Measurements from ENCODE around the gene LMAN1L.
A peak's percentile ranks its signal among the peaks of the same experiment; 100 is the strongest.

The LMAN1L gene

GRCh38 chr15:74817370-74817737 lies 4.7 kb downstream of the LMAN1L start:
- peak; percentile 26 to 30 for DNase-seq (ENCODE audit: low read depth in 2 of 2)
- TF ChIP-seq, protein P1, sequence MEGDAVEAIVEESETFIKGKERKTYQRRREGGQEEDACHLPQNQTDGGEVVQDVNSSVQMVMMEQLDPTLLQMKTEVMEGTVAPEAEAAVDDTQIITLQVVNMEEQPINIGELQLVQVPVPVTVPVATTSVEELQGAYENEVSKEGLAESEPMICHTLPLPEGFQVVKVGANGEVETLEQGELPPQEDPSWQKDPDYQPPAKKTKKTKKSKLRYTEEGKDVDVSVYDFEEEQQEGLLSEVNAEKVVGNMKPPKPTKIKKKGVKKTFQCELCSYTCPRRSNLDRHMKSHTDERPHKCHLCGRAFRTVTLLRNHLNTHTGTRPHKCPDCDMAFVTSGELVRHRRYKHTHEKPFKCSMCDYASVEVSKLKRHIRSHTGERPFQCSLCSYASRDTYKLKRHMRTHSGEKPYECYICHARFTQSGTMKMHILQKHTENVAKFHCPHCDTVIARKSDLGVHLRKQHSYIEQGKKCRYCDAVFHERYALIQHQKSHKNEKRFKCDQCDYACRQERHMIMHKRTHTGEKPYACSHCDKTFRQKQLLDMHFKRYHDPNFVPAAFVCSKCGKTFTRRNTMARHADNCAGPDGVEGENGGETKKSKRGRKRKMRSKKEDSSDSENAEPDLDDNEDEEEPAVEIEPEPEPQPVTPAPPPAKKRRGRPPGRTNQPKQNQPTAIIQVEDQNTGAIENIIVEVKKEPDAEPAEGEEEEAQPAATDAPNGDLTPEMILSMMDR (IDR thresholded peaks at IDR 0.05; ENCODE audit: low read depth, low read length) = peak; percentile 41
- H3K4me3 ChIP-seq (replicated peaks in 1 of 2; ENCODE audit: low read depth in 2 of 2, low read length in 2 of 2) = no peak overlapping the region

- DNase-seq (ENCODE audit: low read depth in 2 of 2) = no peak
- TF ChIP-seq, protein P1 (IDR thresholded peaks at IDR 0.05; ENCODE audit: low read depth, low read length) = no peak
- no peak overlapping the region for H3K4me3 ChIP-seq (replicated peaks in 1 of 2; ENCODE audit: low read depth in 2 of 2, low read length in 2 of 2)
These were observed 7.4 kb downstream of the LMAN1L start for GRCh38 chr15:74820056-74820455.

DNA sequence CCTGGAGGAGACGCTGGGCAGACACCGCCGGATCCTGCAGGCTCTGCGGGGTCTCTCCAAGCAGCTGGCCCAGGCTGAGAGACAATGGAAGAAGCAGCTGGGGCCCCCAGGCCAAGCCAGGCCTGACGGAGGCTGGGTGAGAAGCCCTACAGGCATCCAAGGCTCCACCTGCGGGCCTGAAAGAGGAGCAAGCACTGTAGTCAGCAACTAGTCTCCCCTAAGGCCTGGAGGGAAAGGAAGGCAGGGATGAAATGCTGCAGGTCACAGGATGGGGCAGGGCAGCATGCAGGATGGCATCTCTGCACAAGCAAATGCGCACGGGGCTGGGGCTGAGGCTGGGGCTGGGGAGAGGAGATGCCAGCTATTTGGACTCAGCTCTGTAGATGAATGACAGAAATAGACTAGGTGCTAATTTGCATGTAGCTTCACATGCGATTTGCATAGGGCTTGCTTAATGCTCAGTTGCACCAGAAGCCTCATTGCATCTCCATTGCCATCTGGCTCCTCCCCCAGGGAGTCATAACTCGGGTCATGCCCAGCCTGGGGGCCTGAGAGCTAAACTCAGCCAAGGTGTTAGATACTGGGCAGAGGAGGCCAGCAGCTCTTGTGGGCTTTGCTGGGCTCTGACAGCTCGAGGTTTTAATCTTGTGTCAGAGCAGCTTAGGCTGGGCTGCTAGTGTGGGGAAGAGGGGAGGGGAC lies 8.6 kb downstream of the LMAN1L start:
- H3K4me3 ChIP-seq (replicated peaks in 1 of 2; ENCODE audit: low read depth in 2 of 2, low read length in 2 of 2) = no peak overlapping the region
- no peak for DNase-seq (ENCODE audit: low read depth in 2 of 2)
- TF ChIP-seq, protein P1 (IDR thresholded peaks at IDR 0.05; ENCODE audit: low read depth, low read length) = no peak

- TF ChIP-seq, protein P1 (IDR thresholded peaks at IDR 0.05; ENCODE audit: low read depth, low read length) = no peak
- DNase-seq (ENCODE audit: low read depth in 2 of 2) = no peak
- H3K4me3 ChIP-seq (replicated peaks in 1 of 2; ENCODE audit: low read depth in 2 of 2, low read length in 2 of 2) = no peak overlapping the region
These were observed 9.1 kb downstream of the LMAN1L start for GRCh38 chr15:74821790-74822158.

DNA sequence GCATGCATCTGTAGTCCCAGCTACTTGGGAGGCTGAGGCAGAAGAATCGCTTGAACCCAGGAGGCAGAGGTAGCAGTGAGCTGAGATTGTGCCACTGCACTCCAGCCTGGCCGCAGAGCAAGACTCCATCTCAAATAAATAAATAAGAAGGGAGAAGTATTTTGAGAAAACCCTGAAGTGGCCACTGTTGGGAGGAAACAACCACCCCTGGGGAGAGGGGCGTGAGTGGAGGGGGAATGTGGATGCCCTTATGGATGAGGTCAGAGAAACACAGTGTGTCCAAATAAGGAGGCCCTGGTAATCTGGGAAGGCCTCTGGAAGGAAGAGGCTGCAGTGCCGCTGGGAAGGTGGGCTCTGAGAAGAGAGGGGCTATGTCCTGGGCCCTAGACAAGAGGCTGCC lies 9.6 kb downstream of the LMAN1L start:
- TF ChIP-seq, protein P1 (IDR thresholded peaks at IDR 0.05; ENCODE audit: low read depth, low read length) = no peak
- H3K4me3 ChIP-seq (replicated peaks in 1 of 2; ENCODE audit: low read depth in 2 of 2, low read length in 2 of 2) = no peak overlapping the region
- DNase-seq (ENCODE audit: low read depth in 2 of 2) = no peak

- TF ChIP-seq, protein P1 (IDR thresholded peaks at IDR 0.05; ENCODE audit: low read depth, low read length) = no peak
- no peak for DNase-seq (ENCODE audit: low read depth in 2 of 2)
- H3K4me3 ChIP-seq (replicated peaks in 1 of 2; ENCODE audit: low read depth in 2 of 2, low read length in 2 of 2) = no peak overlapping the region
These were observed 10.7 kb downstream of the LMAN1L start for GRCh38 chr15:74823324-74823723.

DNA sequence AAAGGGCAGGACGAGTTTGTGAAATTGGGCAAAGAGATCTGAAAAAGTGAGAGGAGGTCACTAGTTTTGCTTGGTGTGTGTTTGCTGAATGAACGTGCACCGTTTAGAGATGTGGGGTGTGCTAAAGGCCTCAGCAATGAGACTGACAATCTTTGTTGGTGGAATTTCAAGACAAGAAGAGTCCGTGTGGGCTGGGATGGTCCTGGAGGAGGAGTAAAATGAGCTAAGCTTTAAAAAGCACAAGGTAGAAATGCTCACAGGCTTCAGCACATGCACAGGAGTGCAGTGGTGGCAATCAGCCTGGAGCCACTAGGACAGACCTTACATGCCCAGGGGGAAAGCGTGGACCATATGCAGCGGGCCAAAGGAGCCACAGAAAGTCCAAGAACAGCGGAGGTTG lies 12.3 kb downstream of the LMAN1L start:
- TF ChIP-seq, protein P1 (IDR thresholded peaks at IDR 0.05; ENCODE audit: low read depth, low read length) = no peak
- H3K4me3 ChIP-seq (replicated peaks in 1 of 2; ENCODE audit: low read depth in 2 of 2, low read length in 2 of 2) = no peak overlapping the region
- DNase-seq (ENCODE audit: low read depth in 2 of 2) = no peak

Measured in cardiac fibroblast (primary cell).